ENCODE measurements around the gene STXBP2. TPM values are rescaled to one million over a fixed set of nuclear protein-coding genes. Genes with fewer than 3 reads are reported as not detected.

The STXBP2 gene
- total RNA-seq, 4 donors from 2014 or later, result 117 to 245 (median 199) TPM

GRCh38 chr19:7647156-7647555 is 10.2 kb downstream of the STXBP2 start:
- Histone ChIP-seq H3K27me3 (no peaks in the 10 kb centered on the region), H3K36me3 (peaks cover 0 to 33% (median 0%) of the 10 kb centered on the region in 3 donors), H3K27ac (no peak overlapping the region), H3K4me3 (no peak overlapping the region), H3K4me1 (peaks cover 0 to 6% (median 0%) of the 10 kb centered on the region in 4 donors), H3K9me3 (no peaks in the 10 kb centered on the region)
- DNase-seq, result no peak
- TF ChIP-seq CTCF (IDR thresholded peaks at IDR 0.05) (no peak), POLR2A (IDR thresholded peaks at IDR 0.05) (no peak)

- H3K4me3 ChIP-seq, result no peak overlapping the region
- H3K4me1 ChIP-seq, result peaks cover 0 to 9% (median 0%) of the 10 kb centered on the region in 4 donors
- H3K9me3 ChIP-seq, result no peaks in the 10 kb centered on the region
- H3K36me3 ChIP-seq, result peaks cover 0 to 25% (median 0%) of the 10 kb centered on the region in 3 donors
- TF ChIP-seq POLR2A (IDR thresholded peaks at IDR 0.05) (no peak), CTCF (IDR thresholded peaks at IDR 0.05) (no peak)
- H3K27ac ChIP-seq, result no peak overlapping the region
- no peak for DNase-seq
- no peaks in the 10 kb centered on the region for H3K27me3 ChIP-seq
These were observed 11.5 kb downstream of the STXBP2 start for GRCh38 chr19:7648265-7649014.

GRCh38 chr19:7650148-7650547 is 13.2 kb downstream of the STXBP2 start:
- no peaks in the 10 kb centered on the region for H3K27me3 ChIP-seq
- peaks cover 0 to 19% (median 0%) of the 10 kb centered on the region in 3 donors for H3K36me3 ChIP-seq
- no peak overlapping the region for H3K4me3 ChIP-seq
- H3K4me1 ChIP-seq, result peaks cover 0 to 9% (median 0%) of the 10 kb centered on the region in 4 donors
- DNase-seq, result no peak
- no peak for TF ChIP-seq CTCF (IDR thresholded peaks at IDR 0.05)
- H3K9me3 ChIP-seq, result no peaks in the 10 kb centered on the region
- H3K27ac ChIP-seq, result no peak overlapping the region

- TF ChIP-seq CTCF (IDR thresholded peaks at IDR 0.05), result peak; percentile 93 to 99 (median 97)
- TF ChIP-seq POLR2A (IDR thresholded peaks at IDR 0.05), result no peak
- H3K27ac ChIP-seq, result peak overlapping the region; percentile 26 to 52 (median 42)
- H3K36me3 ChIP-seq, result peaks cover 0 to 6% (median 0%) of the 10 kb centered on the region in 3 donors
- H3K9me3 ChIP-seq, result no peaks in the 10 kb centered on the region
- H3K4me1 ChIP-seq, result peaks cover 0 to 9% (median 0%) of the 10 kb centered on the region in 4 donors
- peak; percentile 74 to 92 (median 87) for DNase-seq
- H3K27me3 ChIP-seq, result no peaks in the 10 kb centered on the region
- H3K4me3 ChIP-seq, result peak overlapping the region in 3 of 4 donors; percentile 21 to 36 (median 22)
These were observed 15.2 kb downstream of the STXBP2 start for GRCh38 chr19:7652061-7652641.

GRCh38 chr19:7654401-7654800 is 17.5 kb downstream of the STXBP2 start:
- H3K4me3 ChIP-seq, result no peak overlapping the region
- peaks cover 0 to 9% (median 0%) of the 10 kb centered on the region in 4 donors for H3K4me1 ChIP-seq
- H3K27ac ChIP-seq, result no peak overlapping the region
- H3K9me3 ChIP-seq, result no peaks in the 10 kb centered on the region
- no peak for DNase-seq
- TF ChIP-seq CTCF (IDR thresholded peaks at IDR 0.05), result no peak
- TF ChIP-seq POLR2A (IDR thresholded peaks at IDR 0.05), result no peak
- no peaks in the 10 kb centered on the region for H3K36me3 ChIP-seq
- no peaks in the 10 kb centered on the region for H3K27me3 ChIP-seq
